Fibroblast of the aortic adventitia (primary cell): Measurements from ENCODE around the gene OR5AS1. TPM values are rescaled to one million over a fixed set of nuclear protein-coding genes. Genes with fewer than 3 reads are reported as not detected.

Source experiments
- DNase-seq: peaks from one replicate; pipeline ENCODE4 v3.0.0-alpha.2; 2010; ENCODE audit warnings: low read depth
- H3K4me3 ChIP-seq: 2 replicates; pipeline ENCODE4 v1.5.1; 2011; ENCODE audit warnings: low read depth, mild to moderate bottlenecking, control low read depth, low read length, moderate library complexity
- total RNA-seq: library from RNA; depleted of rRNA; stranded (reverse); fragments of >200 nt; gene quantifications from 2 replicates; pipeline ENCODE4 v1.2.3, GENCODE V29; 2012; ENCODE audit warnings: low replicate concordance
- TF ChIP-seq, protein P1 (sequence below): IDR thresholded peaks from 2 replicates; pipeline ENCODE4 v1.5.1; 2011; ENCODE audit warnings: mild to moderate bottlenecking, low read length, control low read depth, inconsistent platforms; ENCODE audit not compliant: insufficient read depth

The OR5AS1 gene
- total RNA-seq, 1 donor = not detected

DNA sequence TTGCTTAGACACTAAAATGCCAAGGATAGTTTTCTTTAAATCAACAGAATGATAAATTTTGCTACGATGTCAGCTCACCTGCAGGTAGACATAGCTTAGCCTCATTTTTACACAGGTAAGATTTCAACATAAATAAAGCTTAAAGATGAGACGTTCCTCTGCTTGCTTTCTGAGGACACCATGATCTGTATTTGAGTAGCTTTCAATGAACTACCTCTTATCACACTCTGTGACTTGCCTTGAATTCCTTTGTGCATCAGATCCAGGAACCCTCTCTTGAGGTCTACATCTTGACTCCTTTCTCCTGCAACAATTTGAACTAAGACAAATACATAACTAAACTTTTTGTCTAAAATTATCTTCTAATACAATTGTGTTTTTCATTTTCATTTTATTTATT is 39.5 kb downstream of the OR5AS1 start:
- no peak for DNase-seq
- no peak overlapping the region for H3K4me3 ChIP-seq
- TF ChIP-seq, protein P1, sequence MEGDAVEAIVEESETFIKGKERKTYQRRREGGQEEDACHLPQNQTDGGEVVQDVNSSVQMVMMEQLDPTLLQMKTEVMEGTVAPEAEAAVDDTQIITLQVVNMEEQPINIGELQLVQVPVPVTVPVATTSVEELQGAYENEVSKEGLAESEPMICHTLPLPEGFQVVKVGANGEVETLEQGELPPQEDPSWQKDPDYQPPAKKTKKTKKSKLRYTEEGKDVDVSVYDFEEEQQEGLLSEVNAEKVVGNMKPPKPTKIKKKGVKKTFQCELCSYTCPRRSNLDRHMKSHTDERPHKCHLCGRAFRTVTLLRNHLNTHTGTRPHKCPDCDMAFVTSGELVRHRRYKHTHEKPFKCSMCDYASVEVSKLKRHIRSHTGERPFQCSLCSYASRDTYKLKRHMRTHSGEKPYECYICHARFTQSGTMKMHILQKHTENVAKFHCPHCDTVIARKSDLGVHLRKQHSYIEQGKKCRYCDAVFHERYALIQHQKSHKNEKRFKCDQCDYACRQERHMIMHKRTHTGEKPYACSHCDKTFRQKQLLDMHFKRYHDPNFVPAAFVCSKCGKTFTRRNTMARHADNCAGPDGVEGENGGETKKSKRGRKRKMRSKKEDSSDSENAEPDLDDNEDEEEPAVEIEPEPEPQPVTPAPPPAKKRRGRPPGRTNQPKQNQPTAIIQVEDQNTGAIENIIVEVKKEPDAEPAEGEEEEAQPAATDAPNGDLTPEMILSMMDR = no peak

Other genes with a start within 250 kb of the OR5AS1 start
- not detected in 2 replicates for gene OR5D14, start 232.1 kb upstream of the OR5AS1 start, total RNA-seq
- not detected in 2 replicates for gene OR5L1, start 216.3 kb upstream of the OR5AS1 start, total RNA-seq
- not detected in 2 replicates for gene OR5D18, start 208.0 kb upstream of the OR5AS1 start, total RNA-seq
- not detected in 2 replicates for gene OR5L2, start 200.4 kb upstream of the OR5AS1 start, total RNA-seq
- not detected in 2 replicates for gene OR5D16, start 188.9 kb upstream of the OR5AS1 start, total RNA-seq
- gene TRIM51, start 144.4 kb upstream of the OR5AS1 start, total RNA-seq = not detected in 2 replicates
- not detected in 2 replicates for gene OR5W2, start 113.1 kb upstream of the OR5AS1 start, total RNA-seq
- not detected in 2 replicates for gene OR5I1, start 91.3 kb upstream of the OR5AS1 start, total RNA-seq
- not detected in 2 replicates for gene OR10AG1, start 57.7 kb upstream of the OR5AS1 start, total RNA-seq
- gene OR5F1, start 33.0 kb upstream of the OR5AS1 start, total RNA-seq = not detected in 2 replicates
- gene OR8I2, start 65.7 kb downstream of the OR5AS1 start, total RNA-seq = not detected in 2 replicates
- not detected in 2 replicates for gene OR8H2, start 76.0 kb downstream of the OR5AS1 start, total RNA-seq
- not detected in 2 replicates for gene OR8H3, start 94.7 kb downstream of the OR5AS1 start, total RNA-seq
- gene OR8J3, start 112.5 kb downstream of the OR5AS1 start, total RNA-seq = not detected in 2 replicates
- not detected in 2 replicates for gene OR8K5, start 132.7 kb downstream of the OR5AS1 start, total RNA-seq
- not detected in 2 replicates for gene OR5J2, start 149.0 kb downstream of the OR5AS1 start, total RNA-seq
- gene OR5T2, start 206.6 kb downstream of the OR5AS1 start, total RNA-seq = not detected in 2 replicates
- gene OR5T3, start 224.6 kb downstream of the OR5AS1 start, total RNA-seq = not detected in 2 replicates
- not detected in 2 replicates for gene OR5T1, start 246.5 kb downstream of the OR5AS1 start, total RNA-seq